DOHH2 (cell line): ENCODE measurements around the gene ATXN7L1.

ENCODE experiments used
- H3F3A ChIP-seq: fragments of 200-600 bp; sonication (generic), shearing (Covaris generic); 2 replicates; pipeline ENCODE4 v1.6.0; 2016; ENCODE audit warnings: antibody characterized with exemption, mild to moderate bottlenecking; ENCODE audit not compliant: control insufficient read depth, insufficient read depth
- H3K27ac ChIP-seq: fragments of 200-600 bp; sonication (generic); 2 replicates; pipeline ENCODE4 v1.5.1; 2014; ENCODE audit warnings: low read depth, mild to moderate bottlenecking, low read length, moderate library complexity
- H3K27me3 ChIP-seq: fragments of 200-600 bp; sonication (generic); 2 replicates; pipeline ENCODE4 v1.6.1; 2014; ENCODE audit warnings: mild to moderate bottlenecking, low read length, mixed read lengths; ENCODE audit not compliant: control insufficient read depth
- H3K36me3 ChIP-seq: fragments of 200-600 bp; sonication (generic); 2 replicates; pipeline ENCODE4 v1.6.1; 2014; ENCODE audit warnings: mild to moderate bottlenecking, low read length, moderate library complexity, mixed read lengths; ENCODE audit not compliant: control insufficient read depth
- H3K4me1 ChIP-seq: fragments of 200-600 bp; sonication (generic); 2 replicates; pipeline ENCODE4 v1.6.1; 2014; ENCODE audit warnings: mild to moderate bottlenecking, low read length, mixed read lengths; ENCODE audit not compliant: control insufficient read depth
- H3K4me2 ChIP-seq: fragments of 200-600 bp; sonication (generic); 2 replicates; pipeline ENCODE4 v1.6.0; 2014; ENCODE audit warnings: mild to moderate bottlenecking, low read length, moderate library complexity
- H3K4me3 ChIP-seq: fragments of 200-600 bp; sonication (generic); 2 replicates; pipeline ENCODE4 v1.5.1; 2014; ENCODE audit warnings: mild to moderate bottlenecking, low read length, mixed read lengths
- H3K79me2 ChIP-seq: fragments of 200-600 bp; sonication (generic); 2 replicates; pipeline ENCODE4 v1.6.1; 2014; ENCODE audit warnings: mild to moderate bottlenecking, low read length, mixed read lengths; ENCODE audit not compliant: control insufficient read depth
- H3K9me2 ChIP-seq: fragments of 200-600 bp; sonication (generic); replicated peaks from 2 replicates; pipeline ENCODE4 v1.6.1; 2014; ENCODE audit warnings: mild to moderate bottlenecking, low read length, mixed read lengths; ENCODE audit not compliant: control insufficient read depth
- H3K9me3 ChIP-seq: fragments of 200-600 bp; sonication (generic); 2 replicates; pipeline ENCODE4 v1.6.1; 2014; ENCODE audit warnings: antibody characterized with exemption, low read length, mixed read lengths; ENCODE audit not compliant: control insufficient read depth, insufficient read depth
- H4K20me1 ChIP-seq: fragments of 200-600 bp; sonication (generic); 2 replicates; pipeline ENCODE4 v1.6.0; 2014; ENCODE audit warnings: low read depth, mild to moderate bottlenecking, antibody characterized with exemption, low read length, moderate library complexity; ENCODE audit not compliant: control insufficient read depth, insufficient read depth
- EZH2phosphoT487 ChIP-seq: fragments of 200-600 bp; sonication (generic); IDR thresholded peaks from 2 replicates; pipeline ENCODE4 v1.6.1; 2017; ENCODE audit warnings: borderline replicate concordance, mild to moderate bottlenecking, antibody characterized with exemption, low read length, moderate library complexity, mixed read lengths
- TF ChIP-seq, protein P1 (sequence below): fragments of 200-600 bp; sonication (generic); IDR thresholded peaks from one replicate; pipeline ENCODE4 v1.5.1; 2014; ENCODE audit warnings: antibody characterized with exemption, mild to moderate bottlenecking, low read depth, low read length; ENCODE audit not compliant: poor library complexity, severe bottlenecking

ATXN7L1 gene

DNA sequence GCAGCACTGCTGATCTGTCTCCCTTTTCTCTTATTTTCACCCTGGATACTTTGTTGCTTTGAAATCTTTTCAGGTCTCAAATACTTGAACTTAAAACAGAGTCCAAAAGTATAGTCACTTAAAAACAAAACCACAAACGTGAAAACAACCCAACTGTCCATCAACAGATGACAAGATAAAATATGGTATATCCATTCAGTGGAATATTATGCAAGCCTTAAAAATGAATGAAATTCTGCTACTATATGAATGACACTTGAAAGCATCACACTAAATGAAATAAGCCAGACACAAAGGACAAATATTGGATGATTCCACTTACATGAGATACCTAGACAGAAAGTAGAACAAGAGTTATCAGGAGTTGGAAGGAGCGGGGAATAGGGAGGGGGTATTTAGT, 250.4 kb downstream of the ATXN7L1 start:
- Histone ChIP-seq H3F3A (no peaks in the 10 kb centered on the region), H3K4me3 (no peak overlapping the region), H3K4me2 (no peak overlapping the region), H3K4me1 (no peaks in the 10 kb centered on the region), H3K79me2 (no peaks in the 10 kb centered on the region), H4K20me1 (no peaks in the 10 kb centered on the region), H3K9me2 (no peaks in the 10 kb centered on the region), H3K36me3 (peaks cover 19% of the 10 kb centered on the region; the same call in 1 of the 2 replicates), H3K27ac (no peak overlapping the region), H3K9me3 (no peaks in the 10 kb centered on the region), H3K27me3 (no peaks in the 10 kb centered on the region)
- TF ChIP-seq, protein P1, sequence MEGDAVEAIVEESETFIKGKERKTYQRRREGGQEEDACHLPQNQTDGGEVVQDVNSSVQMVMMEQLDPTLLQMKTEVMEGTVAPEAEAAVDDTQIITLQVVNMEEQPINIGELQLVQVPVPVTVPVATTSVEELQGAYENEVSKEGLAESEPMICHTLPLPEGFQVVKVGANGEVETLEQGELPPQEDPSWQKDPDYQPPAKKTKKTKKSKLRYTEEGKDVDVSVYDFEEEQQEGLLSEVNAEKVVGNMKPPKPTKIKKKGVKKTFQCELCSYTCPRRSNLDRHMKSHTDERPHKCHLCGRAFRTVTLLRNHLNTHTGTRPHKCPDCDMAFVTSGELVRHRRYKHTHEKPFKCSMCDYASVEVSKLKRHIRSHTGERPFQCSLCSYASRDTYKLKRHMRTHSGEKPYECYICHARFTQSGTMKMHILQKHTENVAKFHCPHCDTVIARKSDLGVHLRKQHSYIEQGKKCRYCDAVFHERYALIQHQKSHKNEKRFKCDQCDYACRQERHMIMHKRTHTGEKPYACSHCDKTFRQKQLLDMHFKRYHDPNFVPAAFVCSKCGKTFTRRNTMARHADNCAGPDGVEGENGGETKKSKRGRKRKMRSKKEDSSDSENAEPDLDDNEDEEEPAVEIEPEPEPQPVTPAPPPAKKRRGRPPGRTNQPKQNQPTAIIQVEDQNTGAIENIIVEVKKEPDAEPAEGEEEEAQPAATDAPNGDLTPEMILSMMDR = no peak
- no peak for TF ChIP-seq EZH2phosphoT487

DNA sequence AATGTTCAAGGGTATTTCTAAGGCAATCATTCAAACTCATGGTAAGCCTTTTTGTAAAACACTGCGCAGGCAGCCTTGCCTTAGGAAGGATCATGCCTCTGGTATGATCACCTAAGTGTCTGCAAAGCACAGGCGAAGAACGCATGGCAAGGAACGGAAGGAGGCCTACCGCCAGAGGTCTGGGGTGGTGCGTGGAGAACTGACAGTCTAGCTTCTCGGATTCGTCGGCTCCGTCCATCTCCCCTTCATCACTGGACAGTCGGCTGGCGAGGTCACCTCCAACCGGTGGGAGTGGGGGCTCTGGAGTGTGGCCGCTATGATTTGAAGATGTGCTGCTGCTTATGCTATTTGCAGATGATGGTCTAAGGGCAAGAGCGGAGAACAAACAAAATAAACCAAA, 252.5 kb downstream of the ATXN7L1 start:
- TF ChIP-seq, protein P1 = no peak
- no peak for TF ChIP-seq EZH2phosphoT487
- H3K27me3 ChIP-seq = no peaks in the 10 kb centered on the region

DNA sequence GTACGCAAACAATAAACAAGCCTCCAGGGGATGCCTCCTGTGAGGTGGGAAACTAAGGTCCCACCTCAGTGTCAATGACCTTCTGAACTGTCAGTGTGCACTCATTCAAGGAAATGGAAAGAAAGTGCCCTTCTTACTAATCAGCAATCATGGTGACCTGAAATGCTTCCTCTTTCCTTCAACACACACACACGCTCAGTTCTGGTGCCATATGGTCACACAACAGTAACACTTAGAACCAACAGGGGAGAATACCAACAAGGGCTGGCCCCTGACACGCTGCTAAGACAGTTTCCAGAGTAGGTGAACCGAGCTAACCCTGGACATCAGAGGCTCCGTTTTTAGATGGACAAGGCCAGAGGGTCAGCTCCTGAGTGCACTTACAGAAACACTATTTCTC, 253.0 kb downstream of the ATXN7L1 start:
- Histone ChIP-seq H3K9me2 (no peaks in the 10 kb centered on the region), H3K27me3 (no peaks in the 10 kb centered on the region), H4K20me1 (no peaks in the 10 kb centered on the region), H3K79me2 (no peaks in the 10 kb centered on the region), H3K27ac (no peak overlapping the region), H3K4me1 (no peaks in the 10 kb centered on the region), H3K36me3 (peaks cover 19% of the 10 kb centered on the region; the same call in 1 of the 2 replicates), H3K9me3 (no peaks in the 10 kb centered on the region), H3F3A (no peaks in the 10 kb centered on the region), H3K4me3 (no peak overlapping the region), H3K4me2 (no peak overlapping the region)
- no peak for TF ChIP-seq EZH2phosphoT487
- TF ChIP-seq, protein P1 = no peak

More for the DNA sequence above, 252.5 kb downstream of the ATXN7L1 start:
- Histone ChIP-seq H4K20me1 (no peaks in the 10 kb centered on the region), H3K27ac (no peak overlapping the region), H3K36me3 (peaks cover 19% of the 10 kb centered on the region; the same call in 1 of the 2 replicates), H3K4me3 (no peak overlapping the region), H3K4me1 (no peaks in the 10 kb centered on the region), H3K9me3 (no peaks in the 10 kb centered on the region), H3F3A (no peaks in the 10 kb centered on the region), H3K79me2 (no peaks in the 10 kb centered on the region), H3K4me2 (no peak overlapping the region), H3K9me2 (no peaks in the 10 kb centered on the region)
